RKO (cell line): ENCODE measurements around the gene KCNMA1.

ENCODE experiments used
- DNase-seq: peaks from one replicate; pipeline ENCODE4 v3.0.0-alpha.2; 2016; ENCODE audit warnings: low spot score

KCNMA1 gene

GRCh38 chr10:77016278-77016815, 621.3 kb downstream of the KCNMA1 start:
- DNase-seq, result peak; percentile 0

- no peak for DNase-seq
Observed at GRCh38 chr10:77015360-77015759, 622.2 kb downstream of the KCNMA1 start.

GRCh38 chr10:77012812-77013500, 624.7 kb downstream of the KCNMA1 start:
- no peak for DNase-seq

GRCh38 chr10:77011874-77012811, 625.5 kb downstream of the KCNMA1 start:
- no peak for DNase-seq

- no peak for DNase-seq
Observed at GRCh38 chr10:77010430-77010829, 627.2 kb downstream of the KCNMA1 start.

- no peak for DNase-seq
Observed at GRCh38 chr10:77007834-77008233, 629.8 kb downstream of the KCNMA1 start.

GRCh38 chr10:77006836-77007511, 630.6 kb downstream of the KCNMA1 start:
- no peak for DNase-seq

- no peak for DNase-seq
Observed at GRCh38 chr10:77005871-77006270, 631.7 kb downstream of the KCNMA1 start.

GRCh38 chr10:77004917-77005564, 632.6 kb downstream of the KCNMA1 start:
- peak; percentile 56 for DNase-seq

- DNase-seq, result no peak
Observed at GRCh38 chr10:77002872-77003271, 634.7 kb downstream of the KCNMA1 start.

GRCh38 chr10:77001206-77001605, 636.4 kb downstream of the KCNMA1 start:
- DNase-seq, result no peak

GRCh38 chr10:76998451-76998850, 639.2 kb downstream of the KCNMA1 start:
- DNase-seq, result no peak

- DNase-seq, result no peak
Observed at GRCh38 chr10:76997631-76998030, 640.0 kb downstream of the KCNMA1 start.

- no peak for DNase-seq
Observed at GRCh38 chr10:76995023-76995422, 642.6 kb downstream of the KCNMA1 start.

GRCh38 chr10:76993213-76993612, 644.4 kb downstream of the KCNMA1 start:
- no peak for DNase-seq

- DNase-seq, result no peak
Observed at GRCh38 chr10:76992467-76992866, 645.1 kb downstream of the KCNMA1 start.

GRCh38 chr10:76991621-76992020, 646.0 kb downstream of the KCNMA1 start:
- no peak for DNase-seq

- no peak for DNase-seq
Observed at GRCh38 chr10:76990561-76990960, 647.0 kb downstream of the KCNMA1 start.

GRCh38 chr10:76984559-76985443, 652.8 kb downstream of the KCNMA1 start:
- peak; percentile 71 for DNase-seq

GRCh38 chr10:76983624-76984023, 654.0 kb downstream of the KCNMA1 start:
- no peak for DNase-seq

GRCh38 chr10:76982671-76983070, 654.9 kb downstream of the KCNMA1 start:
- no peak for DNase-seq
